ENCODE results near the gene UNC5C. TPM values are rescaled to one million over a fixed set of nuclear protein-coding genes. Genes with fewer than 3 reads are reported as not detected.

UNC5C gene
- total and polyA plus RNA-seq, 4 donors: 0.27 to 1.2 (median 0.78) TPM

DNA sequence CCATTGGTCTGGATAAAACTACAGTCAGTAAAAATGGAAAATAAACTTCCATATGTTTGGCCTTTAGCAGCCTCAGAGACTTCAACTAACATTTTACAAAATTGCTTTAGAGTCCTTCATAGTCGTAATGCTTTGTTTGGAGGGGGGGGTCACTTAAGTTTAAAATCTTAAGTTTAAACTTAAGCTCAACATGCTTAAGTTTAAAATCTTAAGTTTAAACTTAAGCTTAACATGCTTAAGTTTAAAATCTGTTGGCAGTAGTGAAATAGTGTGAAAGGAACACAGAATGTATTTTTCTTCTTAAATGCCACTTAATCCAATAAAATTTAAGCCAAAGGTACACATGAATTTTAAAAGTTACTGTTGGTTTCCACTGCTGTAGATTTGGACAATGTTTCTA, 45.9 kb upstream of the UNC5C start (continued):
- TF ChIP-seq, protein P1, sequence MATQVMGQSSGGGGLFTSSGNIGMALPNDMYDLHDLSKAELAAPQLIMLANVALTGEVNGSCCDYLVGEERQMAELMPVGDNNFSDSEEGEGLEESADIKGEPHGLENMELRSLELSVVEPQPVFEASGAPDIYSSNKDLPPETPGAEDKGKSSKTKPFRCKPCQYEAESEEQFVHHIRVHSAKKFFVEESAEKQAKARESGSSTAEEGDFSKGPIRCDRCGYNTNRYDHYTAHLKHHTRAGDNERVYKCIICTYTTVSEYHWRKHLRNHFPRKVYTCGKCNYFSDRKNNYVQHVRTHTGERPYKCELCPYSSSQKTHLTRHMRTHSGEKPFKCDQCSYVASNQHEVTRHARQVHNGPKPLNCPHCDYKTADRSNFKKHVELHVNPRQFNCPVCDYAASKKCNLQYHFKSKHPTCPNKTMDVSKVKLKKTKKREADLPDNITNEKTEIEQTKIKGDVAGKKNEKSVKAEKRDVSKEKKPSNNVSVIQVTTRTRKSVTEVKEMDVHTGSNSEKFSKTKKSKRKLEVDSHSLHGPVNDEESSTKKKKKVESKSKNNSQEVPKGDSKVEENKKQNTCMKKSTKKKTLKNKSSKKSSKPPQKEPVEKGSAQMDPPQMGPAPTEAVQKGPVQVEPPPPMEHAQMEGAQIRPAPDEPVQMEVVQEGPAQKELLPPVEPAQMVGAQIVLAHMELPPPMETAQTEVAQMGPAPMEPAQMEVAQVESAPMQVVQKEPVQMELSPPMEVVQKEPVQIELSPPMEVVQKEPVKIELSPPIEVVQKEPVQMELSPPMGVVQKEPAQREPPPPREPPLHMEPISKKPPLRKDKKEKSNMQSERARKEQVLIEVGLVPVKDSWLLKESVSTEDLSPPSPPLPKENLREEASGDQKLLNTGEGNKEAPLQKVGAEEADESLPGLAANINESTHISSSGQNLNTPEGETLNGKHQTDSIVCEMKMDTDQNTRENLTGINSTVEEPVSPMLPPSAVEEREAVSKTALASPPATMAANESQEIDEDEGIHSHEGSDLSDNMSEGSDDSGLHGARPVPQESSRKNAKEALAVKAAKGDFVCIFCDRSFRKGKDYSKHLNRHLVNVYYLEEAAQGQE (IDR thresholded peaks at IDR 0.05): no peak

DNA sequence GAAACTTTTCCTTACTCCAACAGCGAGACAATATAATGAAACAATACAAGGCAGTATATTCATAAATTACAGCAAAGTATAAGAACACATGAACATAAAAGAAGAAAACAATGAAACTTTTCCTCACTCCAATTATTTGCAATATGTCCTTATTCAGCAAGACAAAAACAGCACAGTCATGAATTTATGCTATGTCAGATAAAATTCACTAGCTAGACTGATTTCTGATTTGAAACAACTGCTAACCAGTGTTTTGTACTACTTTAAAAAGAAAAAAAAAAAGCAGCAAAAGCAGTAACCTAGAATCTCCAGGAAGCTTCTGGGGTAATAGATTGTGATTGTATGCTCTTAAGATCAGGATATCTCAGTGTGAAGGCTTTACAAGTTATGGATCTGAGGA, 45.2 kb upstream of the UNC5C start:
- no peak overlapping the region for H3K9ac ChIP-seq (ENCODE audit: low read depth in 1 of 2, low read length in 2 of 2)
- TF ChIP-seq RXRA (IDR thresholded peaks at IDR 0.05): no peak
- no peak for TF ChIP-seq EGR1 (IDR thresholded peaks at IDR 0.05; ENCODE audit: low read depth in 2 of 2)
- TF ChIP-seq HNF4G (IDR thresholded peaks at IDR 0.05): no peak
- TF ChIP-seq FOXA2 (IDR thresholded peaks at IDR 0.05): no peak
- TF ChIP-seq, protein P2, sequence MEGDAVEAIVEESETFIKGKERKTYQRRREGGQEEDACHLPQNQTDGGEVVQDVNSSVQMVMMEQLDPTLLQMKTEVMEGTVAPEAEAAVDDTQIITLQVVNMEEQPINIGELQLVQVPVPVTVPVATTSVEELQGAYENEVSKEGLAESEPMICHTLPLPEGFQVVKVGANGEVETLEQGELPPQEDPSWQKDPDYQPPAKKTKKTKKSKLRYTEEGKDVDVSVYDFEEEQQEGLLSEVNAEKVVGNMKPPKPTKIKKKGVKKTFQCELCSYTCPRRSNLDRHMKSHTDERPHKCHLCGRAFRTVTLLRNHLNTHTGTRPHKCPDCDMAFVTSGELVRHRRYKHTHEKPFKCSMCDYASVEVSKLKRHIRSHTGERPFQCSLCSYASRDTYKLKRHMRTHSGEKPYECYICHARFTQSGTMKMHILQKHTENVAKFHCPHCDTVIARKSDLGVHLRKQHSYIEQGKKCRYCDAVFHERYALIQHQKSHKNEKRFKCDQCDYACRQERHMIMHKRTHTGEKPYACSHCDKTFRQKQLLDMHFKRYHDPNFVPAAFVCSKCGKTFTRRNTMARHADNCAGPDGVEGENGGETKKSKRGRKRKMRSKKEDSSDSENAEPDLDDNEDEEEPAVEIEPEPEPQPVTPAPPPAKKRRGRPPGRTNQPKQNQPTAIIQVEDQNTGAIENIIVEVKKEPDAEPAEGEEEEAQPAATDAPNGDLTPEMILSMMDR (IDR thresholded peaks at IDR 0.05; ENCODE audit: low read depth, low read length, missing input control): no peak
- TF ChIP-seq, protein P3, sequence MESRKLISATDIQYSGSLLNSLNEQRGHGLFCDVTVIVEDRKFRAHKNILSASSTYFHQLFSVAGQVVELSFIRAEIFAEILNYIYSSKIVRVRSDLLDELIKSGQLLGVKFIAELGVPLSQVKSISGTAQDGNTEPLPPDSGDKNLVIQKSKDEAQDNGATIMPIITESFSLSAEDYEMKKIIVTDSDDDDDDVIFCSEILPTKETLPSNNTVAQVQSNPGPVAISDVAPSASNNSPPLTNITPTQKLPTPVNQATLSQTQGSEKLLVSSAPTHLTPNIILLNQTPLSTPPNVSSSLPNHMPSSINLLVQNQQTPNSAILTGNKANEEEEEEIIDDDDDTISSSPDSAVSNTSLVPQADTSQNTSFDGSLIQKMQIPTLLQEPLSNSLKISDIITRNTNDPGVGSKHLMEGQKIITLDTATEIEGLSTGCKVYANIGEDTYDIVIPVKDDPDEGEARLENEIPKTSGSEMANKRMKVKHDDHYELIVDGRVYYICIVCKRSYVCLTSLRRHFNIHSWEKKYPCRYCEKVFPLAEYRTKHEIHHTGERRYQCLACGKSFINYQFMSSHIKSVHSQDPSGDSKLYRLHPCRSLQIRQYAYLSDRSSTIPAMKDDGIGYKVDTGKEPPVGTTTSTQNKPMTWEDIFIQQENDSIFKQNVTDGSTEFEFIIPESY (IDR thresholded peaks at IDR 0.05): no peak
- TF ChIP-seq, protein P4, sequence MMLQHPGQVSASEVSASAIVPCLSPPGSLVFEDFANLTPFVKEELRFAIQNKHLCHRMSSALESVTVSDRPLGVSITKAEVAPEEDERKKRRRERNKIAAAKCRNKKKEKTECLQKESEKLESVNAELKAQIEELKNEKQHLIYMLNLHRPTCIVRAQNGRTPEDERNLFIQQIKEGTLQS (IDR thresholded peaks at IDR 0.05): no peak
- no peak for TF ChIP-seq HNF4A (conservative IDR thresholded peaks at IDR 0.05)
- no peak for TF ChIP-seq YY1 (IDR thresholded peaks at IDR 0.05)
- TF ChIP-seq GABPA (IDR thresholded peaks at IDR 0.05 in 1 of 2, conservative IDR thresholded peaks at IDR 0.05 in 1 of 2): no peak
- TF ChIP-seq RAD21 (IDR thresholded peaks at IDR 0.05): no peak
- TF ChIP-seq SP1 (IDR thresholded peaks at IDR 0.05): no peak
- no peak for TF ChIP-seq NR2F2 (IDR thresholded peaks at IDR 0.05)
- no peak for TF ChIP-seq JUND (IDR thresholded peaks at IDR 0.05)
- TF ChIP-seq TAF1 (conservative IDR thresholded peaks at IDR 0.05): no peak
- H3K27me3 ChIP-seq (ENCODE audit: control insufficient read depth in 4 of 4, insufficient read depth in 4 of 4, low read length in 3 of 4): no peaks in the 10 kb centered on the region
- H3K9me3 ChIP-seq (ENCODE audit: control insufficient read depth in 4 of 4, low read length in 3 of 4): no peaks in the 10 kb centered on the region
- 90% methylated on average over 1 of the region's 1 CpG for WGBS
- DNase-seq (ENCODE audit: low spot score): no peak
- H3K27ac ChIP-seq (ENCODE audit: low read depth in 1 of 2, low read length in 2 of 2): no peak overlapping the region
- H3K36me3 ChIP-seq (ENCODE audit: control insufficient read depth in 4 of 4, insufficient read depth in 3 of 4, low read depth in 1 of 4, low read length in 3 of 4): no peaks in the 10 kb centered on the region
- no peak overlapping the region for H3K4me3 ChIP-seq (ENCODE audit: low read depth in 1 of 3, low read length in 3 of 3)
- H3K4me1 ChIP-seq (ENCODE audit: control insufficient read depth in 4 of 4, insufficient read depth in 4 of 4, low read length in 3 of 4): no peaks in the 10 kb centered on the region
